NCI-H446 (cell line): ENCODE results near the gene BSN.

Experiments used
- DNase-seq, 2 experiments: peaks; one replicate each; lab custom pipeline; 2025; lab: John Stamatoyannopoulos, UW

BSN gene, protein sequence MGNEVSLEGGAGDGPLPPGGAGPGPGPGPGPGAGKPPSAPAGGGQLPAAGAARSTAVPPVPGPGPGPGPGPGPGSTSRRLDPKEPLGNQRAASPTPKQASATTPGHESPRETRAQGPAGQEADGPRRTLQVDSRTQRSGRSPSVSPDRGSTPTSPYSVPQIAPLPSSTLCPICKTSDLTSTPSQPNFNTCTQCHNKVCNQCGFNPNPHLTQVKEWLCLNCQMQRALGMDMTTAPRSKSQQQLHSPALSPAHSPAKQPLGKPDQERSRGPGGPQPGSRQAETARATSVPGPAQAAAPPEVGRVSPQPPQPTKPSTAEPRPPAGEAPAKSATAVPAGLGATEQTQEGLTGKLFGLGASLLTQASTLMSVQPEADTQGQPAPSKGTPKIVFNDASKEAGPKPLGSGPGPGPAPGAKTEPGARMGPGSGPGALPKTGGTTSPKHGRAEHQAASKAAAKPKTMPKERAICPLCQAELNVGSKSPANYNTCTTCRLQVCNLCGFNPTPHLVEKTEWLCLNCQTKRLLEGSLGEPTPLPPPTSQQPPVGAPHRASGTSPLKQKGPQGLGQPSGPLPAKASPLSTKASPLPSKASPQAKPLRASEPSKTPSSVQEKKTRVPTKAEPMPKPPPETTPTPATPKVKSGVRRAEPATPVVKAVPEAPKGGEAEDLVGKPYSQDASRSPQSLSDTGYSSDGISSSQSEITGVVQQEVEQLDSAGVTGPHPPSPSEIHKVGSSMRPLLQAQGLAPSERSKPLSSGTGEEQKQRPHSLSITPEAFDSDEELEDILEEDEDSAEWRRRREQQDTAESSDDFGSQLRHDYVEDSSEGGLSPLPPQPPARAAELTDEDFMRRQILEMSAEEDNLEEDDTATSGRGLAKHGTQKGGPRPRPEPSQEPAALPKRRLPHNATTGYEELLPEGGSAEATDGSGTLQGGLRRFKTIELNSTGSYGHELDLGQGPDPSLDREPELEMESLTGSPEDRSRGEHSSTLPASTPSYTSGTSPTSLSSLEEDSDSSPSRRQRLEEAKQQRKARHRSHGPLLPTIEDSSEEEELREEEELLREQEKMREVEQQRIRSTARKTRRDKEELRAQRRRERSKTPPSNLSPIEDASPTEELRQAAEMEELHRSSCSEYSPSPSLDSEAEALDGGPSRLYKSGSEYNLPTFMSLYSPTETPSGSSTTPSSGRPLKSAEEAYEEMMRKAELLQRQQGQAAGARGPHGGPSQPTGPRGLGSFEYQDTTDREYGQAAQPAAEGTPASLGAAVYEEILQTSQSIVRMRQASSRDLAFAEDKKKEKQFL (N-terminal part only)

DNA sequence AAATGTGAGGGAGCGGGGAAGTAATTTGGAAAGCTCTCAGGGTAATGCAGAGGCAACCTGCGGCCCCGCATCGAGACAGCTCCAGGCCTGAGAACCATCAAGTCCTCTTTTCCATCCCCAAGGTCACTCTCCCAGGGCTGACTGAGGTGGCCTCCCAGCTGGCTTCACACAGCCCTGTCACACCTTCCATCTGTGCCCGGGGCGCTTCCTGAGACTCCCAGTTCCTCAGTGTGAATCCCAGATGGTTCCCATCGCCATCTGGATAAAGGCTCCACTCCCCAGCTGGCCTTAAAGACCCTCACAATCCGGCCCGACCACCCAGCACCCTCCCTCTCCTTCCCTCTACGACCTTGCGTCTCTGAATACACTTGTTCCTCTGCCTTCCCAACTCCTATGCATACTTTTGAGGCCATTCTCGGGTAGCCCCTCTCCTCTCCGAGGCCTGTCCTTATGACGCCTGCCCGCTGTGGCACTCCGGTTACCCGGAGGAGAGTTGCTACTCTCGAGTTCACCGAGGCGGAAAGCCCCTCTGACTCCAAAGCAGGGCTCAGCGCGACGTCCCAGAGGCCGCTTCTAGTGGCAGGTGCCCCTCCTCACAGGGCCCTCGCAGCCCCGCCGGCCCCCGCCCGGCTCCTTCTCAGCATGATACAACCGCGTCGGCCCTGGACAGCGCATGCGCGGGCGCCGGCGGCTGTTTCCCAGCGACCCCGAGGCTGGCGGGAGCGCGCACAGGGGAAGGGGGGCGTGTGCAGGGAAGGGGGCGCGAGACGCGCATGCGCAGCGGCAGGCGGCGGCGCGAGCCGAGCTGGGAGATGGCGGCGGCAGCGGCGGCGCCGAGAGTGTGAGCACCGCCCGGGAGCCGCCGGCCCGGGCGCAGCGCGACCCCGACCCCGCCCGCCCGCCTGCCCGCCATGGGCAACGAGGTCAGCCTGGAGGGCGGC lies at the start of gene BSN:
Gene BSN, plus strand, starts transcription at position 786 of the 941 bp plus-strand sequence. Its CDS starts 126 bp downstream, at position 912.
- DNase-seq = peak; percentile 73 to 91

DNA sequence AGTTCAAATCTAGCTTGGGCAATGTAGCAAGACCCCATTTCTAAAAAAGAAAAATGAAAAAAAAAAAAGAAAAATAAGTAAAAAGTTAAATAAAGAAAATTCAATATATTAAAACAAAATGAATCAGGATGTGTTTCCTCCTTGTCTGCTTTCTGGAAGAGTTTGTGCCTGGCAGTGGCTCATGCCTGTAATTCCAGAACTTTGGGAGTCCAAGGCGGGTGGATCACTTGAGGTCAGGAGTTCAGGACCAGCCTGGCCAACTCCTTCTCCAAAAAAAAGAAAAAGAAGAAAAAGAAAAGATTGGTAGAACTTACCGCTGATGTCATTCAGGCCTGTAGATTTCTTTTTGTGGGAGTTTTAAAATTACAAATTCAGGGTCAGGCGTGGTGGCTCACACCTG lies 47.4 kb upstream of the BSN start:
- DNase-seq = no peak

DNA sequence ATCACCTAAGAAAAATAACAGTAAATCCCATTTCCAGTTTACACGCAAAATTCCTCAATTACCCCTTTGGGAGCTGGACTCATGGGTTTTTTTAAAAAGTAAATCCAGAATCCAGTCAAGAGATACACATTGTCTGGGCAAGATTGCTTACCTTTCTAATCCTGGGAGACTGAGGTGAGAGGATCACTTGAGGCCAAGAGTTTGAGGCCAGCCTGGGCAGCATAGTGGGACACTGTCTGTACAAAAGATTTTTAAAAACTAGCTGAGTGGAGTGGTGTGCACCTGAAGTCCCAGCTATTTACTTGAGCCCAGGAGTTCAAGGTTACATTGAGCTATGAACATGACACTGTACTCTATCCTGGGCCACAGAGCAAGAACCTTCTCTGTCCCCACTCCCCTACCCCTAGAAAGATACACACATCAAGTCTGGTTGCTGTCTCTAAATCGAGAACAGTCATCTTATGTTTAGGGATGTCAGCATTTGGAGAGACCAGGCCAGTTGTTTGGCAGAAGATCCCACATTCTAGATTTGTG lies 45.2 kb upstream of the BSN start:
- no peak for DNase-seq

DNA sequence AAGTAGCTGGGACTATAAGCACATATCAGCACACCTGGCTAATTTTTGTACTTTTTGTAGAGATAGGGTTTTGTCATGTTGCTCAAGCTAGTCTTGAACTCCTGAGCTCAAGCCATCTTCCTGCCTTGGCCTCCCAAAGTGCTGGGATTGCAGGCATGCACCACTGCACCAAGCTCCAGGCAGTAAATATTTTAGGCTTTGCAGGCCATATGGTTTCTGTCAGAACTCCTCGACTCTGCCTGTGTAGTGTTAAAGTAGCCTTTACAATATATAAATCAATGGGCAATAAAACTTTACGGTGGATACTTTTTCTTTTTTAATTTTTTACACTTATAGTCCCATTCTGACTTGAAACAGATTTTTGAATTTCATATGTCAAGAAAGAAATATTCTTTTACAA lies 42.6 kb upstream of the BSN start:
- no peak for DNase-seq

DNA sequence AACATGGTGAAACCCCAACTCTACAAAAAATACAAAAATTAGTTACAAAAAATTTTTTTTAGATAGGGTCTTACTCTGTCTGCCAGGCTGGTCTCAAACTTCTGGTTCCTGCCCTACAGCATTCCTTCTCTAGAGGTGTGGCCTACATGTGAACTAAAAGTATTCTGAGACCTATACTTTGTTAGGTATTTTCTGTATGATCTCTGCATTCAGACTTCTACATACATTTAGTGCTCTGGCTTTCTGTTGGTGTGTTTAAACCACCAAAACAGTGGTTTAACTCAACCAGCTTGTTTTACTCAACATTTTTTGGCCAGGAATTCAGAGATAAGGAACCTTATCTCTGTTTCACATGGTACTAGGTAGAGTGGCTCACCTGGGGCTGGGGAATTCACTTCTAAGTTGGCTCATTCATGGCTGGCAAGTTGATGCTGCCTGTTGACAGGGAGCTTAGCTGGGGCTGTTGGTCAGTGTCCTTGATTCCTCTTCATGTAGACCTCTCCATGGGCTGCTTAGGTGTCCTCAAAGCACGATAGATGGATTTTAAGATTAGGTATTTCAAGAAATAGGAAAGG lies 41.4 kb upstream of the BSN start:
- no peak for DNase-seq

DNA sequence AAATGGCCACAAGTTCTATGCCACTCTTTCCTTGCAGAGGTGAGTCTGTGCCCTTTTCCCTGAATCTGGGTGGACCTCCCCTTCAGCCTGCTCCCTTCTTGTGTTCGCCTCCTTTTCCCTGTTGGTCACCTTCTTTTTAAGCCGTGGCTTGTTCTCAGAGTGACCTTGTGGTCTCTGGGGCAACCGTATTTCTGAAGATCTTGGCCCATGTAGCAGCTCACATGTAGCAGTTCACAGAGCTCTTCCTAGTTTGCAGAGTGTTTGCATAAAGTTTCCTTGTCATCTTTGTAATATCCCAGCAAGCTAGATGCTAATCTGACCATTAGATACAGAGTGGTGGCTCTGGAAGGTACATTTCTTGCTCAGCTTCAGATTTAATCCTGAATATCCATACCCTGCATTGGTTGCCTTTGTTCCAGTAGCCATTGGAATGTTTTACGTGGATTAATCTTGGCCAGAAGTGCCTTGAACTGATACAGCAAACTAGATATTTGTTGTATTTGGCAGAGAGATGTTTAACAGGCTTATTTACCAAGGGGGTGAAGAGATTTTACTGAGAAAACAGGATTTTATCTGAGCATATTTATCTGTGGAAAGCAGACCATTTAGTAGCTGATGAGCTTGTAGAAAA lies 40.7 kb upstream of the BSN start:
- DNase-seq = no peak

DNA sequence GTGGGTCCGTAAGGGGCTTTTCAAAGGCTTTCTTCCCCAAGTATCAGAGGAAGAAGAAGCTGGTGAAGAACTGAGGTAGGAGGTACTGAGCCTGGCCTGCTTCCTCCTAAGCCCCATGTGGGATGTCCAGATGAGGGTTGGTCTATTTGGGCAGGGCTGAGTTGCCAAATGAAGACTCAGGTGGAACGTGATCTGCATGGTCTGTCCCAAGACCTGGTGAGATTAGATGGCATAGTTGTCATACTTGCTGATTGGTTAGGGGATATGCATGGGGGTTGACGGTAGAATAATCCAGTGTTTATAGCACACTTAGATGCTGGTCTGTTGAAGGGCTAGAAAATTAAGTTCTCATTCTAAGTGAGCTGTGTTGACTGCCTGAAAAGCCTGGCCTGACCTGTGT lies 36.3 kb upstream of the BSN start:
- DNase-seq = no peak

DNA sequence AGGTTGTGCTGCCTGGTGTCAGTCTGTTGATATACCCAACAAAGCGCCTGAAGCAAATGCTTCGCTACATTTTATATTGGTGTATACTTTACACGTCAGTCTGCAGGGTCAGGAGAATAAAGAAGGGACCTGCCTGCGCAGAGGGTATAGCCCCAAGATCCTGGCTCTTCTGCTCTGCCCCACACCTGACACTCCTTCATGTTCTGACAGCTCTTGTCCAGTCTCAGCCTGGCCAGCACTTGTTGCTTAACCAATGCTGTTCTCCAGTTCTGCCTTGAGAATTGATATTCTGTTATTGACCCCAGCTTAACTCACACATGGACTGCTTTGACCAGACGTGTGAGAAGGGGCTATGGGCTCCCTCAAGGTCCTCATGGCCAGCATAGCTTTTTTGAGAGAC lies 35.8 kb upstream of the BSN start:
- DNase-seq = no peak

DNA sequence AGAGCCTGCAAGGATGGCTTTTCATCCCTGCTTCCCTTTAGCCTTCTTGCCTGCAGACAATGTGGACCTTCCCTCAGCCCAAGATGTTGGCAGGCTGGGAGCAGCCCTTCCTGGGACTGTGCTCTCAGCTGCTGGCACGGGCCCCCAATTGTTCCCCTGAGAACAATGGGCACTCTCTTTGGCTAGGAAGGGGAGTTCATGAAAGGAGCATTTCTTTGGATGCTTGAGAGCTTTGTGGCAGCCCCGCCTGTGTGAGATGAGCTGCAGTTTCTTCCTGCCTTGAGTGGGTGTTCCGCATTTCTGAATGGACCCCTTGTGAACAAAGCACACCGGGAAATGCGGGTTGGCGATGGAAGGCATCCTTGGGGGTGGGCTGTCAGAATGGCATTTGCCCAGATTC lies 35.0 kb upstream of the BSN start:
- no peak for DNase-seq

DNA sequence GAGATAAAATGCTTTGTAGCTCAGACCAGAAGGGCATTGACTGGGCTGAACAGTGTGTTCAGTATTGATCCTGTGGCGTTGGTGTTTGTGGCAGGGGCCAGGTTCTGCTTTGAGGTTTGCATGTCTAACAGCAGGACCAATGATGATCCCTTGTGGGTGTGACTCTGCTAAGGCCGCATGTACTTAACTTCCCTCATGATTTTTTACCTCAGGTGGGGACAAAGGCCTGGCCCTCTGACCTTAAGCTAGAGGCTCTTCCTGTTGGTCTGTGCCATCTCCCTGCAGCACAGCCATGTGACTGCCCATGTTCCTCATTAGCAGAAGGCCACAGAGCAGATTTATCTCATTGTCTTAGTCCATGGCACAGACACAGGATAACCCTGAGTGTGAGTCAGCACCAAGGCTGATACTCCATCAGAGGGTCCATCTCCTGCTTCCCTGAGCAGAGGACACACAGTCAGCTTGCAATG lies 34.3 kb upstream of the BSN start:
- DNase-seq = no peak

DNA sequence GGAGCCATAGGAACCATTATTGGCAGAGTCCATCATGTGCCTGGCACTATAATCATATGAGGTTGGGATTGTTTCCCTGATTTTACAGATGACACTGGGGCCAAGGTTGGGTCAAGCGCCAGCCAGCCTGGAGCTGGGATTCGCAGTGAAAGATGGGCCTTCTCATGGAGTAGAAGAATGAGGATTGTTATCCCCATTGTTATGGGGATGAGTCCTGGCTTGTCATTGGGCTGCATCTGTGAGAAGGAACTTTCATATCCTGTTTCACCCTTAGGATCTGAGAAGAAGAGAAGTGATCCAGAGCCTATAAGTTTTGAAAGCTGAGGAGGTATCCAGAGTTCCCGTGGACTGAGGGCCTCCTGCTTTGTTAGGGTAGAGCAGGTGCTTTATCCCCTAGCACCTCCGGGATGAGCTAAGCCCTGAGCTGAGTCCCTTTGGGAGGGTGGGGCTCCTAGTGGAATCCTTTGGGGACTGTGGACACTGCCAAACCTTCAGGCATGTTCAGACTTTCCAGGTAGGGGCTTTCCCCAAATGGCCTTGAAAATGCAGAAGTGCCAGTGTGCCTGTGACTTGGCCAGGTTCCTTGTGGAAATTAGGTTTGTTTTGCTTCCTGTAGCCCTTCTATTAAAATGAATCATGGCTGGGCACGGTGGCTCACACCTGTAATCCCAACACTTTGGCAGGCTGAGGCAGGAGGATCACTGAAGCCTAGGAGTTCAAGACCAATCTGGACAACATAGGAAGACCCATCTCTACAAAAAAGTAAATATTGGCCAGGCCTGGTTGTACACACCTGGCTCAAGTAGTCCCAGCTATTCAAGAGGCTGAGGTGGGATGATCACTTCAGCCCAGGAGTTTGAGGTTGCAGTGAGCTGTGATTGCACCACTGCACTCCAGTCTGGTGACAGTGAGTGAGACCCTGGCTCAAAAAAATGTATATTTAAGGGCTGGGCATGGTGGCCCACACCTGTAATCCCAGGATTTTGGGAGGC lies 30.2 kb upstream of the BSN start:
- DNase-seq = no peak

DNA sequence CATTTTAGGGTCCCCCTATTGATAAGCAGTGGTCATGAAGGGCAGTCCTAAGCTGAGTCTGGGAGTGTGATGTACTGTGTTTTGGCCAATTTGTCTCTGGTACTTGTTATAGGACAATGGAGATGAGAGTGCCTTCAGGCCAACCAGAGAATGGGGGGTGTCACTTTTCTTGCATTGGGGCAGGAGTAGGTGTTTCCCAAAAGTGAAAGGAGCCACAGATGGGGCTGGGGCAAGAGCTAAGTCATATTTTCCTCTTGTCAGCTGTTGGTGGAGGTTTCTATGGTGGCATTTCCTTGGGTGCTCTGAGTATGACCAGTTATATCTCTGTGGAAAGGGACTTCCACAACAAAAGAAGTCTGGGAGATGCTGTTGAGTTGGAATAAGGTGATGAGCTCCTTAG lies 24.7 kb upstream of the BSN start:
- no peak for DNase-seq

DNA sequence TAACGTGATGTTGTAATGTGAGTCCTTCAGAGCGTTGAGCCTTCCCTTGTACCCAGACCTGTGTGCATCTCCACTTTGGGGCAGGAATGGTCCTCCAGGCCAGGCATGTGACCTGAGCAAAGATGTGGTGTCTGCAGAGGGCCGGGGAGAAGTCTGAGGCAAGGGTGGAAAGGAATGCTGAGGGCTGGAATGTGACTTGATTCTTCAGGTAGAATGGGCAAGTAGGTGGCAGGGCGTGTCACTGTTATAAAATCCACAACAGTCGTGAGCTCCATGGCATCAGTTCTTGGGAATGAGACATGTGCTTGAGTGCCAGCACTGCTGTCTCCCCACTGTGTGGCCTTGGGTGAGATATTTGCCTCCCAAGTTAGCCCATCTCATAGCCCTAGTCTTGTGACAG lies 24.0 kb upstream of the BSN start:
- no peak for DNase-seq

DNA sequence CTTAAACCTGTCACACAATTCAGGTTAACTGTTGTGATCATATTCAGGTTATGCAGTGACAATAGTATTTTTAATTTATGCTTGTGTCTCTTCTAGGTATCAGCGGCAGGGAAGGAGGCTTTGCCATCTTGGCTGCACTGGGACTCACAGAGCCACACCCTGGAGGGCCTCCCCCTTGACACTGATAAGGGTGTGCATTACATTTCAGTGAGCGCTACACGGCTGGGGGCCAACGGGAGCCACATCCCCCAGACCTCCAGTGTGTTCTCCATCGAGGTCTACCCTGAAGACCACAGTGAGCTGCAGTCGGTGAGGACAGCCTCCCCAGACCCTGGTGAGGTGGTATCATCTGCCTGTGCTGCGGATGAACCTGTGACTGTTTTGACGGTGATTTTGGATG lies 23.6 kb upstream of the BSN start:
- no peak for DNase-seq

DNA sequence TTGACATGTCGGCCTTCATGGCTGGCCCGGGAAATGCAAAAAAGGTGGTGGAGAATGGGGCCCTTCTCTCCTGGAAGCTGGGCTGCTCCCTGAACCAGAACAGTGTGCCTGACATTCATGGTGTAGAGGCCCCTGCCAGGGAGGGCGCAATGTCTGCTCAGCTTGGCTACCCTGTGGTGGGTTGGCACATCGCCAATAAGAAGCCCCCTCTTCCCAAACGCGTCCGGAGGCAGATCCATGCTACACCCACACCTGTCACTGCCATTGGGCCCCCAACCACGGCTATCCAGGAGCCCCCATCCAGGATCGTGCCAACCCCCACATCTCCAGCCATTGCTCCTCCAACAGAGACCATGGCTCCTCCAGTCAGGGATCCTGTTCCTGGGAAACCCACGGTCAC lies 23.1 kb upstream of the BSN start:
- no peak for DNase-seq

DNA sequence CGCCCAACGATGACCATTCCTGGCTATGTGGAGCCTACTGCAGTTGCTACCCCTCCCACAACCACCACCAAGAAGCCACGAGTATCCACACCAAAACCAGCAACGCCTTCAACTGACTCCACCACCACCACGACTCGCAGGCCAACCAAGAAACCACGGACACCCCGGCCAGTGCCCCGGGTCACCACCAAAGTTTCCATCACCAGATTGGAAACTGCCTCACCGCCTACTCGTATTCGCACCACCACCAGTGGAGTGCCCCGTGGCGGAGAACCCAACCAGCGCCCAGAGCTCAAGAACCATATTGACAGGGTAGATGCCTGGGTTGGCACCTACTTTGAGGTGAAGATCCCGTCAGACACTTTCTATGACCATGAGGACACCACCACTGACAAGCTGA lies 22.6 kb upstream of the BSN start:
- DNase-seq = no peak

DNA sequence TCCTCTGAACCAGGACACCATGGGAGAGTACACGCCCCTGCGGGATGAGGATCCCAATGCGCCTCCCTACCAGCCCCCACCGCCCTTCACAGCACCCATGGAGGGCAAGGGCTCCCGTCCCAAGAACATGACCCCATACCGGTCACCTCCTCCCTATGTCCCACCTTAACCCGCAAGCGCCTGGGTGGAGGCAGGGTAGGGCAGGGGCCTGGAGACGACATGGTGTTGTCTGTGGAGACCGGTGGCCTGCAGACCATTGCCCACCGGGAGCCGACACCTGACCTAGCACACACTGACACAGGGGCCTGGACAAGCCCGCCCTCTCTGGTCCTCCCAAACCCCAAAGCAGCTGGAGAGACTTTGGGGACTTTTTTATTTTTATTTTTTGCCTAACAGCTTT lies 21.2 kb upstream of the BSN start:
- no peak for DNase-seq

DNA sequence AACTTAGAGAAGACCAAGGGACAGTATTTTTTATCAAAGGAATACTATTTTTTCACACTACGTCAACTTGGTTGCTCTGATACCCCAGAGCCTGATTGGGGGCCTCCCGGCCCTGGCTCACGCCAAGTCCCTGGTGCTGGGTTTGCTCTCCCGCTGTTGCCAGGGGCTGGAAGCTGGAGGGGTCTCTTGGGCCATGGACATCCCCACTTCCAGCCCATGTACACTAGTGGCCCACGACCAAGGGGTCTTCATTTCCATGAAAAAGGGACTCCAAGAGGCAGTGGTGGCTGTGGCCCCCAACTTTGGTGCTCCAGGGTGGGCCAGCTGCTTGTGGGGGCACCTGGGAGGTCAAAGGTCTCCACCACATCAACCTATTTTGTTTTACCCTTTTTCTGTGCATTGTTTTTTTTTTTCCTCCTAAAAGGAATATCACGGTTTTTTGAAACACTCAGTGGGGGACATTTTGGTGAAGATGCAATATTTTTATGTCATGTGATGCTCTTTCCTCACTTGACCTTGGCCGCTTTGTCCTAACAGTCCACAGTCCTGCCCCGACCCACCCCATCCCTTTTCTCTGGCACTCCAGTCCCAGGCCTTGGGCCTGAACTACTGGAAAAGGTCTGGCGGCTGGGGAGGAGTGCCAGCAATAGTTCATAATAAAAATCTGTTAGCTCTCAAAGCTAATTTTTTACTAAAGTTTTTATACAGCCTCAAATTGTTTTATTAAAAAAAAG lies 20.3 kb upstream of the BSN start:
- DNase-seq = no peak
